ENCODE results near the gene THSD7B. TPM values are rescaled to one million over a fixed set of nuclear protein-coding genes. Genes with fewer than 3 reads are reported as not detected.

THSD7B gene
- total RNA-seq, 1 experiment from 2014 or later: not detected

DNA sequence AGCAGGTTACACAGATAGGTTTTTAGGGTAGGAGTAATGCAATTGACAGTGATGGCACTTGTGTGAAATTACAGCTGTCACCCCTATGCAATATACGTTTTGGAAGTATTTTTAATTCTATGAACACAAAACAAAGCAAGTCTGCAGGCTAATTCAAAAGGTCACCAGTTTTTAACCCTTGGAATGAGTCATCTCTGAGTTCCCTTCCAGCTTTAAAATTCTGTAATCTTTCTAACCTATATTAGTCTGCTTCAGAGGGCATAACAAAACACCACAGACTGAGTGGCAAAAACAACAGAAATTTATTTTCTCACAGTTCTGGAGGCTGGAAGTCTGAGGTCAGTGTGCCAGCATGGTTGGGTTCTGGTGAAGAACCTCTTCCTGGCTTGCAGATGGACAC lies 602.0 kb downstream of the THSD7B start:
- DNase-seq (ENCODE audit: low read depth): no peak

DNA sequence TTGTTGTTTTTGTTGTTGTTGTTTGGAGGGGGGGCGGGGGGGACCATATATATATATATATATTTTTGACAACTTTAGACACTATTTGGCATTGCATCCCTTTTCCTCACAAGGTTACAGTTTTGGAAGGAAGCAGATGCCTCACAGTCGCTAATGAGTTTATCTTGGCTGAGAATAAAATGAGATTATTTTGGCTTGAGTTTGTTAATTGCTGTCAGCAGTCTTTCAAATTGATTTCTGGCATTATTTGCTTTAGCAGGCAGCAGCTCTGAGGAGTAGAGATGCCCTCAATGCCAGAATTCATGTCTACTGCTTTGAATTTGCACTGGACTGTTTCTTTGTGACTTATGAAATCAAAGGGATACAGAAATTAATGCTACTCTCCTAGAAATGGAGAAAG lies 603.8 kb downstream of the THSD7B start:
- no peak for DNase-seq (ENCODE audit: low read depth)

DNA sequence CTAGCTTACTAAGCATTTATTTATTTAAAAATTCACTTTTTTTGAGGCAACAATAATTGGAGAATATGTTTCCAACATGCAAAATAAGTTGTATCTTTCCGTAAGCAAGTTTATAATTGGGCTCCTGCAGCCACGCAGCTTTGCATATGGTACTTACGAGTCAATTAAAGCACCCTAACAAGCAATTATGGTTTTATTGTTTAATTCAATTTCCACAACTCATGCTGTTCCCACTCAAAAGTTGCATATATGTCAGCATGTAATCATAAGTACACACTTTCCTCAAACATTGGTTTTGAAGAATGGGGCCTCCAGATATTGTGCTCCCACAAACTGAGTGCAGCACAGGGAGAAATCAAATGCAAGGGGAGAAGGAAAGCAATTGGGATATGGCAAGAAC lies 613.8 kb downstream of the THSD7B start:
- no peak for DNase-seq (ENCODE audit: low read depth)

DNA sequence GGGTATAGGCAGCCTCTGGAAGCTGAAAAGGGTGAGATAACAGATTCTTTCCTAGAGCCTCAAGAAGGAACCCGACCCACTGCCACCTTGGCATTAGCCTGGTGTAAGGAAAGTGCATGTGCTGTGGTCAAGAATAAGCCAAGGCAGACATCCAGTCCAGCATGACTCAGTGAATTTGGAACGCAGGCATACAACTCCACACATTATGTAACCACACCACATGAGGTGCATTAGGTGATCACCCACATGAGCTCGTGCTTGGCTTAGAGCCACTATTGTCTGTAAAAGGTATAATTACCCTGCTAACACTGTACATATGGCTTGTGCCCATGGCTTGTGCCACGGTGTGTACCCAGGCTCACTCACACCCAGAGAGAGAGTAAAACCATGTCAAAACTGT lies 615.3 kb downstream of the THSD7B start:
- no peak for DNase-seq (ENCODE audit: low read depth)

DNA sequence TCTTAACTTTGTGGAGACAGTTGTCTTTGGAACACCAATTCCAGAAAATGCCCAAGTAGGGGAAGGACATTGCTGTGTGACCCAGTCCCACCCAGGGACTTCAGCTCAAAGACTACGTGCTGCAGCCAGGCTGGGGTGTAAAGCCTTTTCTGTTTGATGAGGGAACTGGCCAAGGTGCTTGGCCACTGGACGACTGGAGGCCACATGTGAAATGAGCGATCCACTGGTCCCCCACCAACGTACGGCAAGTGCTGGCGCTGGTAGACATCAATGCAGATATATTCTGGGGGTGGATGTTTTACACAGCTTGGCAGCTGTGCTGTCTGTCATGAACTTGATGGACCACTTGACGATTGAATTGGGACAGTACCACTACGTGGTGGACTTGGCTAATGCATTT lies 616.4 kb downstream of the THSD7B start:
- no peak for DNase-seq (ENCODE audit: low read depth)

DNA sequence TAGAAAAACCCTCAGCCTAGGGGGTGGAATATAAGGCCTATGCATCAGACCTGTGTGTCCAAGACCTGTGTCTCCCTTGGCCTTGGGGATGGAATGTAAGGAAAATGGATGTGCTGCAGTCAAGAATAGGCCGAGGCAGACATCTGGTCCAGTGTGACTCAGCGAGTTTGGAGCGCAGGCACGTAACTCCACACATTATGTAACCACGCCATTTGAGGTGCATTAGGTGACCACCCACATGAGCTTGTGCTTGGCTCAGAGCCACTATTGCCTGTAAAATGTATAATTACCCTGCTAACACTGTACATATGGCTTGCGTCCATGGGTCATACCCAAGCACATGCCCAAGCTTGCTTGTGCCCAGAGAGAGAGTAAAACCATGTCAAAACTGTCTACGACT lies 618.0 kb downstream of the THSD7B start:
- DNase-seq (ENCODE audit: low read depth): no peak

DNA sequence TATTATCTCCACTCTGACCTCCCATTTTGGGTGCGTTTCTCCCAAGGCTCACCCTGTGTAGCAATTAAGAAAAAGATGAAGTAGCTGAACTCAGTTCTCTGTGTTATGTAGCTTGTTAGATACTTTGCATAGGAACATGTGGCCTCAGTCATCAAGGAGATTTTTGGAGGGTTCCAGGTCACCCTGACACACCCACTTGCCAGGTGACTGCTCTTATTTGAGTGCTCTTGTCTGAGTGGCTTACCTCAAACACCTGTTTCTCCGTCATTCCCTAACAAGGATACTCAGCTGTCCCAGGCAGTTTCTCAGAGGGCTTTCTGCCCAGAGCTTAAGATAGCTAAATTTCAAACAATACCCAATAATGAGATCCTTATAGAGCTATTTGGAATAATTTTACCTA lies 621.7 kb downstream of the THSD7B start:
- DNase-seq (ENCODE audit: low read depth): no peak

DNA sequence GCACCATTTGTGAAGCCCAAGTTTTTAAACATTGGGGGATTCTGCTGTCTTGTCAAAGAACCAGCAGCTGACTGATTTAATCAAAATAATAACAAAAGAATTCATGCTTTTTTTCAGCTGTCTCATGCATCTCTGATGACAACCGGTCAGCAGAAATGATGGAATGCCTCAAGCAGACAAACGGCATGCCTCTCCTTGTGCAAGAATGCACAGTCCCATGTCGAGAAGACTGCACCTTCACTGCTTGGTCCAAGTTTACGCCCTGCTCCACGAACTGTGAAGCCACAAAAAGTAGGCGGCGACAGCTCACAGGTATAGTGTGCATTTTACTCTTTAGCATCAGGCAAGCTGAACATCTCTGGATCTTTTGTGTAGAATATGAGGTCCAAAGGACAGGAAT lies 640.2 kb downstream of the THSD7B start:
- no peak for DNase-seq (ENCODE audit: low read depth)

DNA sequence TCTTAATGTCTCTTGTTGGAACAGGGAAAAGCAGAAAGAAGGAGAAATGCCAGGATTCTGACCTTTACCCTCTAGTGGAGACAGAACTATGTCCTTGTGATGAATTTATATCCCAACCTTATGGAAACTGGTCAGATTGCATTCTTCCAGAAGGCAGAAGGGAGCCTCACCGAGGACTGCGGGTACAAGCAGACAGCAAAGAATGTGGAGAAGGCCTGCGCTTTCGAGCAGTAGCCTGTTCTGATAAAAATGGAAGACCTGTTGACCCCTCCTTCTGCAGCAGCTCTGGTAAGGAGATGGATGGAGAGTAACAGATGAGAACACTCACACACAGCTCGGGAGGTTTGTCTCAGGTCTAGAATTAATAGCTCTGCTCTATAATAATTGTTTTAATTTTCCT lies 646.2 kb downstream of the THSD7B start:
- DNase-seq (ENCODE audit: low read depth): no peak

DNA sequence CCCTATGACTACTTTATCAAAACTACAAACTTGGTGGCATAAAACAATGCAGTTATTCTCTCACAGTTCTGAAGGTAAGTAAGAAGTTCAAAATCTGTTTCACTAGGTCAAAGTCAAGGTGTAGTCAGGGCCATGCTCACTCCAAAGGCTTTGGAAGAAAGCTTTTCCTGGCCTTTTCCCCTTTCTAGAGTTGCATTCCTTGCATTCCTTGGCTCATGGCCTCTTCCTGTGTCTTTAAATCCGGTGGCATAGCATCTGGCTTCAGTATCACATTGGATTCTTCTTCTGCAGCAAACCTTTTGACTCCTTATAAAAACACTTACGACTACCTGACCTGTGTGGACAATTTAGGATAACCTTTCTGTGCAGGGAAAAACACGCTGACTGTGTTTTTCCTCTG lies 655.4 kb downstream of the THSD7B start:
- DNase-seq (ENCODE audit: low read depth): no peak

DNA sequence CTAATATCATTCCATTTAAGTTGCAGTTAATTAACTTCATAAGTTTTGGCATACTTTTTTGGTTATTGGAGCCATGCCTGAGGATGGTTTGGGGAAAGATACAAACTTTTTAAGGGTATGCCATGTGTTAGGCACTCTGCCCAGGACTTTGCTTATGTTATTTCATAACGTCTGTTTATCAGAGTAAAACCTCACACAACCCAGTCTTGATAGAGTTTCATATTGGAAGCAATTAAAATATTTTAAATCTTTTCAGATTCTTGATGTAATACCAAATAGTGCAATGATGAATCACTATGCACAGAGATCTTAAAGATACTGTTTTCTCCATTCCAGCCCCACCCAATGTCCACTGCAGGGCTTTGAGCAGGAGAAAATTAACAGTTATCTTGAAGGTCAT lies 669.8 kb downstream of the THSD7B start:
- no peak for DNase-seq (ENCODE audit: low read depth)

DNA sequence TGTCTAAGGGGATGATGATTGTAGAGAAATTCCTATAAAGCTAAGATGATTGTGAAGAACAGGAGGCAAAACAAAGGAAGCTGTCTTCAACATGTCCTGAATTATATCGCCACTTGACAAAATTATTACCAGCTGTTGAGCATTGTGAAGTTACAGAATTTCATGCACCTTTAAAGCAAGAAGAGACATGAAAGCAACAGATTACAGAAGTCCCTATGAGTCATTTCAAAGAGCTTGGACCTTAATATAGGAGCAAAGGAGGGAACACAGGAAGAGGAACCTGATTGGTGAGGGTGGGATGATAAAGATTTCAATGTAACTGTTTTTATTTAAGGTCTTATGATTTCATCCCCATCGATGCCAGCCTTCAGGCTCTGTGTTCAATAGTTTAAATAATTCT lies 672.0 kb downstream of the THSD7B start:
- no peak for DNase-seq (ENCODE audit: low read depth)

DNA sequence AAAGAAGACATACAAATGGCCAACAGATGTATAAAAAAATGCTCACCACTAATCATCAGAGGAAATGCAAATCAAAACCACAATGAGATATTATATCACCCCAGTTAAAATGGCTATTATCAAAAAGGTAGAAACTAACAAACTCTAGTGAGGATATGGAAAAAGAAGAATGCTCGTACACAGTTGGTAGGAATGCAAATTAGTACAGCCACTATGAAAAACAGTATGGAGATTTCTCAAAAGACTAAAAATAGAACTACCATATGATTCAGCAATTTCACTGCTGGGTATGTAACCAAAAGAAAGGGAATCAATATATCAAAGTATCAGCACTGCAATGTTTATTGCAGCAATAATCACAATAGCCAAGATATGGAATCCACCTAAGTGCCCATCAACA lies 679.6 kb downstream of the THSD7B start:
- no peak for DNase-seq (ENCODE audit: low read depth)

DNA sequence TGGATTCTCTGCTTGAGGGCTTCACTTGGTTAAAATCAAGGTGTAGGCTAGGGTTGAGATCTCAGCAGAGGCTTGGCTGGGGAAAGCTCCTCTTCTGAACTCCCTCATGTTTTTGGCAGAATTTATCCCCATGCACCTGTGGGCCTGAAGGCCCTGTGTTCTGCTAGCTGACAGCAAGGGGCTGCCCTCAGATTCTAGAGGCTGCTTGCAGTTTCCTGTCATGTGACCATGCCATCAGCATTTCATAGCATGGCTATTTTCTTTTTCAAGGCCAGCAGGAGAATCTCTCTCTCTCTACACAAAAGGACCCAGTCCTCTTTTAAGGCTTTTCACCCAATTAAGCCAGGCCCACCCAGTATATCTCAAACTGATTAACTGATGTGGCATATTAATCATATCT lies 684.1 kb downstream of the THSD7B start:
- DNase-seq (ENCODE audit: low read depth): no peak

DNA sequence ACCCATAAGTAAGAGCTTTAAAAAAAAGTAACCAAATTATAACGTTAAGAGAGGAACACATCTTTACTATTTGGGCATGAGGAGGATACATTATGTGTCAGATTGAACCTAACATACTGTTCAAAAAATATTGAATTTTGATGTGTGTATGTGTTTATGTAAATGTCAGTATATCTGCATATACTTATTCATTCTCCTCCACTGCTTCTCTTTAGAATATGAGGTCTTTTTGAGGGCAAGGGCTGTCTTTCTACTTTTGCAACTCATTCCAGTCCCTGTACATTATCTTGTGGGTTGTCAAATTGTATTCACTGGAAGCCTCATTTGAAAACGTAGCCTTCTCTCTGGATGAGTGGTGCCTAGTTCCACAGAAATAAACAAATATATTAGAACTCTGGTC lies 689.5 kb downstream of the THSD7B start:
- no peak for DNase-seq (ENCODE audit: low read depth)

DNA sequence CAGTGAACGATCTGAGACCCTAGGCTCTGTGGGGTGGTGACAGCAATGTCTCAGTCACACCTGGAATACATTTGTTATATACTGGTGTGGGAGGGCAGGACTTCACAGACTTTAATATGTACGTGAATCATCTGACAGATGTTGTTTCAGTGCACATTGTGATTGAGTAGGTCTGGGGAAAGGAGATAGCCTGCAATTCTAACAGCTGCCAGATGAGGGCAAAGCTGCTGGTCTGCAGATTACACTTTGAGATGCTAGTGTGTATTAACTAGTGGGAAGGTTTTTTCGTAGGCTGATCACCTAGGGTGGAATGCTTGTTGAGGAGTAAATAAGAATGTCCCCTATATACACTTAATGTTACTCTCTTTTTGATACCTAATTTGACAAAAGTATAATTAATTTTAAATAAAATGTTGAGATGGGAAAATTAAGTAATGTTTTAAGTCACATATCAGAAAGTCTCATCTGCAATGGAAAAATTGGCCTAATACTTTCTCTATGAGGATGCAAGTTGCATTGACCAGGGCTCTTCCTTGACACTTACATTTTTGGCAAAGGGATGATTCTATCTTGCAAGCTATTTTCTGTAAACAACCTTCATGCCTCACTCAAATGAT lies 702.0 kb downstream of the THSD7B start:
- DNase-seq (ENCODE audit: low read depth): no peak

DNA sequence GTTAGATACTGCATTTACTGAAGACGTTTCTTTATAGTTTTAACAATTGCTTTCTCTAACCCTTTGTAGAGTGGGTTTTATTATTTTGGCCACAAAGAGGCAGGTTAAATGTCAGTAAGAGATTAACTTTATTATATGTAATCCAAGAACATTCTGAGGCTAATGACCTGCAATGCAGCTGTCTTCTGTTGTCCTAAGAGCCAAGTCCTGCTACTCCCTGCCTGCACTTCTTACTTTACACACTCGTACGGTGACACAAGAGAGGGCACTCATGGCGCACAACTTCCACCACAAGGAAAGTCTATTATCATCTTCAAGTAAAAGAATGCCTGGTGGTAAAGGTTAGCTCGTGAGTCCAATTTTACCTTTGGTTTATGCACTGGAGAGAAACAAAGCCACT lies 727.9 kb downstream of the THSD7B start:
- DNase-seq (ENCODE audit: low read depth): no peak

DNA sequence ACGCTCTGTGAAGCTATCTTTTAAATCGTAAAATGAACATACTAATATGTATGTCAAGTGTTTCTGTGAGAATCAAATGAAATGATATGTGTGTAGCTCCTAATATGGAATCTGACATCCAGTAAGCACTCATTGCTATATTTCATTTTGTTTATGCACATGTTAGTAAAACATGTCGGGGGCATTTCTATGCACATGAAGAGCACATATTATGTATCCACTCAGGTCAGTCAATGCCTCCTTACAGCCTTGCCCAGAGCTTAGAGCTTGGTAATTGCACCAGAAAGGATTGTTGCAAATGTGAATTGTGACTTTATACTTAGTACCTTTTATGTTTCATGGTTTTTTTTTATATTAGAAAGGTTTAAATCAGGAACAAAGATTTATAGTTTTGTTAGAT lies 735.3 kb downstream of the THSD7B start:
- no peak for DNase-seq (ENCODE audit: low read depth)

DNA sequence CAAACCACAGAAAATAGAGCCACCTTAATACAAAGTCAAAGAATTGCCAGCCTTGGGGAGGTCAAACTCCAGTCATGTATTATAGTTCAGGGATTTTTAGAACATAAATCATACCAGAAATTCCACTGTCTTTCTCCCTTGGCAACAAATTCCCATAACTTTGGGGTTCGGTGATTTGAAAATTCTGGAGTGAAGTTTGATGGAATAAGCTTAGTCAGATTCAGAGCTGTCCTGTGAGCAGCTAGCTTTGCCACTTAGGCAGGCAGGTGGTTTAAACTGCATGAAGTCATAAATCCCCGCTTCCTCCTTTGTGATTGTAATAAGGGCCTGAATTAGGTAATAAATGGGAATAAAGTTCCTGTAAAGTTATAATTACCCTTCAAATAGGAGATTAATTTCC lies 741.9 kb downstream of the THSD7B start:
- no peak for DNase-seq (ENCODE audit: low read depth)

DNA sequence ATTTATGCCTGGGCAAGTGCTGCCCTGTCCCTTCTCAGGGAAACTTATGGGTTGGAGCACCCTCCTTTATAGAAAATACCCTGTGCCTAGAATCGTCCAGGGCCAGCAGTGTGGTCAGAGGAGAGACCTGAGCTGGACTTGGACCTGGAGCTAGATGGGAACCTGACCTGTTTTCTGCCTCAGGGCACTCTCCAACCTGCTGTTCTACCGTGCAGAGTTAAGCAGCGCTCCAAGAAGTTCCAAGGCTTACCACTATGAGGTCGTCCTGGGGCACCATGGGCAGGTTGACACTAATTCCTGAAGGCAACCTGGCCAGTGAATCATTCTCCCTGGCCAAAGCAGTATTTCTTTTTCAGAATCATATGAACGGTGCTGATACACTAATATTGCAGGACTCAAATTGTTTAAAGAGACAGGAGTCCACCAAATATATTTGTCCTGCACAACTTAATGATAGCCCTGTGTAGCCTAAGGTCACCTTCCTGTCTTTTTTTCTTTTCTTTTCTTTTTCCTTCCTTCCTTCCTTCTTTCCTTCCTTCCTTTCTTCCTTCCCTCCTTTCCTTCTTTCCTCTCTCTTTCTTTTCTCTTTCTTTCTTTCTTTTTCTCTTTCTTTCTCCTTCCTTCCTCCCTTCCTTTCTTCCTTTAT lies 743.5 kb downstream of the THSD7B start:
- no peak for DNase-seq (ENCODE audit: low read depth)

DNA sequence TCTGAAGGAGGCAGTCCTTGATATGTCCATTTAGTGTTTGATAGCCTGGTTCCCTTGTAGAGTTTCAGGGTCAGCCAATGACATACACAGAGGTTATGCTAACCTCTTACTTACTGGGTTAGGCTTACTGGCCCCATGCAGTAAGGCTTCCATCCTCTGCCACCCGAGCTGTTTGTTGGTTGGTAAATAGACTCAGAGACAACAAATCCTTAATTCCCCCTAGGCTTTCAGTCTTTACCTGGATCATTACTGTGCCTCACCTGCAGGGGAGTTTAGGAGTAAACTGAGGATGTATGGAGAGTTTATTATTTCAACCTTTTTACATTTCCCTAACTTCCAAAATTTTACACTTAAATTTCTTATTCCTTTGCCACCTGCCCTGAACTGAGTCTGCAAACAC lies 746.2 kb downstream of the THSD7B start:
- DNase-seq (ENCODE audit: low read depth): no peak

DNA sequence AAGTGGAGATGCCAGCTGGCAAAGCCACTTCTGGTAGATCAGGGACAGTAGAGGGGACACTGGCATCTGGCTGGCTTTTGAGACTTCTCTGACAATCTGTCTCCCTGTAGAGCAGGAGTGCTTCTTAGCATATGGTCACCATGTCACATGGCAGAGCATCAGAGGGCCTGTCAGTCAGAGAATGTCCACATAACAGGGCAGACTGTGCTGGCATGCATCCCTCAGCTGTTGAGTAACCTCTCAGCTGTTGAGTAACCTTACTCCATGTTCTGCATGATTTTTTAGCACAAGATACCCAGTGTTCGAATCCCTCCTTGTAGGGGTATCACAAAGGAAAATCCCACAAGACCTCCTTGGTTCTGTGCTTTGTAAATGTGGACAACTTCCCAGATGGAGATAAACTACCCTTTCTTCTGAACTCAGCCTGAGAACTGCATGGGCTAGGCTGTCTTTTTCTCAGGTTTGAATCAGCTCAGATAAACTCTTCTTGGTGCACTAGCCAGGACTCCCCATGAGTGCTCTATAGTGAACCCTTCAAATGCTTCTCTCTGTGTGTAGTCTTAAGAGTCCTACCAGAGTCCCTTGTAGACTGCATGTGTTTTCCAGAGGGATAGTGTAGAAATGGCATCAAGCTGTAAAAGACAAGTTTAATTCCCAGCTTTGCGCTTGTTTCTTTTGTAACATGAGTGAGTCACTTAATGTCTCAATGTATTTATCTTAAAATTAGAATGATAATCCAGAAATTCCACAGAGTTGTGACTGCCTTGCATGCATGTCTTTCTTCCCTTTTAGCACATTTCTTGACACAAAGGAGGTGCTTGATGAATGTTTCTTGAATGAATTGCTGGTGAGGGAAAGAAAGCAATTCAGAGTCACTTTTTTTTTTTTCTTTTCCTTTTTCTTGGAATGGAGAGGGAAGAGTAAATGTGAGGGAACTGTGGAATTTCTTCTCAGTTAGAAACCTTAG lies 756.6 kb downstream of the THSD7B start:
- no peak for DNase-seq (ENCODE audit: low read depth)

DNA sequence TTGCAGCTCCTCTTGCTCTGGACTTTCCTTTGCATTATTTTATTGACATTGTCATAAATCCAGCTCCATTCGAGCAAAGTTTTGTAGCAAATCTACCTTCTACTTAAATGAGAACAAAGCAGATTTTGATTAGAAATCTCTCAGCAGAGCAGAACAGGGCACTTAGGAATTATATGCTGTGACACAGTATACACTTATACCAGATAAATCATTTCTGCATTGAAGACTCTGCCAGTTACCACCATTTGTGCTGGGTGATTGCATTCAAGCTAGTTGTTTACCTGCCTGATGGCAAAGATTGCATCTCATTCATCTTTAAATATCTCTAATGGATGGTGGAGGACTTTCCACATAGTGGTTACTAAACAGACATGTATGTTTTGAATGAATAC lies 757.3 kb downstream of the THSD7B start:
- no peak for DNase-seq (ENCODE audit: low read depth)
